Measurements from ENCODE around the gene PRKAG2.

The PRKAG2 gene

DNA sequence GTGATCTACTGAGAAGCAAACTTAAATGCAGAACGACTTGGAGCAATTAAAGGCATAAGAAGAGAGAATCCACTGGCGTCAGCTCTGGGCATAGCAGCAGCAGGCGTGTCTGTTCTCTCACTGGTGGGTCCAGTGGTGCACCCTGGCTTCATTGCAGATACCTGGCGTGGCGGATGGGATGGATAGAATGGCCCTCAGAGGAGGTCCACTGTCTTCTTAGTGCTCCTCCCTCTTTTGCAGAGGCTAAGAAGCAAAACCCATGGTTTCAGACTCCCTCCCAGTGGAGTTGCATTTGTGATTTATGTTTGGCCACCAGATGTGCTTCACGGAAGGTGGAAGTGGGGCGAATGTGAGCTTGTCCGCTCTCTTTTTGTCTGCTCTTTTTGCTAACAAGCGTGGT lies 28.4 kb upstream of the PRKAG2 start:
- H3K27me3 Mint-ChIP-seq, result peaks cover 5% of the 10 kb centered on the region
- peaks cover 1% of the 10 kb centered on the region for H3K36me3 Mint-ChIP-seq
- H3K4me1 Mint-ChIP-seq, result no peaks in the 10 kb centered on the region
- no peak overlapping the region for H3K27ac Mint-ChIP-seq
- no peak overlapping the region for H3K4me3 Mint-ChIP-seq
- H3K9me3 Mint-ChIP-seq, result no peaks in the 10 kb centered on the region

DNA sequence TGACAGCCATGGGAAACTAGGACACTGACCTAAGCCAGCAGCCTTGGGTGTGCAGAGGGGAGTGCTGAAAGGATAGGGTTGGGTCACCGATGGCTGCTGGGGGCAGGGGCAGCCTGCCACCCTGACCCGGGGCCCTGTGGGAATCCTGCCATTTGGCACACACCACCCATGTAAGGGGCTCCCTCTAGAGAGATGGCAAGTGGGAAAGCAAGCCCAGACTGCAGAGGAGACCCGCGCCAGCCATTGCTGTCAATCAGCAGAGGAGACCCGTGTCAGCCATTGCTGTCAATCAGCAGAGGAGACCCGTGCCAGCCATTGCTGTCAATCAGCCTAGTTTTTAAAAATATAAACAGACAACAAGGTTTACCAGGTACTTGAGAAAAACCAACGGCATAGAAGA lies 27.4 kb upstream of the PRKAG2 start:
- H3K27ac Mint-ChIP-seq, result no peak overlapping the region
- peaks cover 1% of the 10 kb centered on the region for H3K36me3 Mint-ChIP-seq
- peaks cover 12% of the 10 kb centered on the region for H3K27me3 Mint-ChIP-seq
- H3K4me3 Mint-ChIP-seq, result no peak overlapping the region
- H3K9me3 Mint-ChIP-seq, result no peaks in the 10 kb centered on the region
- no peaks in the 10 kb centered on the region for H3K4me1 Mint-ChIP-seq

DNA sequence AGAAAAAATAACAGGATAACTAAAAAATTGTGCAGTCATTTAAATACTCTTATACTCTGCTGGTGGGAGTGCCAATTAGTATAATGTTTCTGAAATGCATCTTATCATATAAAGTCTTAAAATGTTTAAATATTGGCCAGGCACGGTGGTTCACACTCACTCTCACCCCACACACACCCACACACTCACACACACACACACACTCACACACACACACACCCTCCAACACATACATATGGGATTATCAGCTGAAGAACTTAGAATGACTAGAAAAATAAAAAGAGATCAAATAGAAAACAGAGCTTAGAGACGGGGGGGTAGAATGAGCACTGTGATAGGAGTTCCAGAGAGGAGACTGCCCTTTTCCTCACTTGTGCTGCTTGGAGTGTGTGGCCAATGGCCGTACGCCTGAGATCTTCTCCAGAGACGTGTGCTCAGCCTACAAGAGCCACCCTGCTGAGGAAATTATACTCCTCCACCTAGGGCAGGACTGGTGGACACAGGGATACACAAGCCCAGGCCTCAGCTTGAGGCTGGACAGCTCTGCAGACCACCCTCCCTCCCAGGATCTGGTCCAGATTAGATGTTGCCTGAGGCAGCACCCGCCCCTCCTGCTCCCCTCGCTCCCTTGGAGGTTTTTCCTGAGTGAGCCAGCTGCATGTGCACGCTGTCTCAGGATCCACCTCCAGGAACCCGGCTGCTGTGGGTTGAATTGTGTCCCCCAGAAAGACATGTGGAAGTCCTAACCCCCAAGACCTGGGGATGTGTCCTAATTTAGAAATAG lies 26.5 kb upstream of the PRKAG2 start:
- Mint-ChIP-seq H3K27ac (no peak overlapping the region), H3K4me3 (no peak overlapping the region), H3K27me3 (peaks cover 12% of the 10 kb centered on the region)

DNA sequence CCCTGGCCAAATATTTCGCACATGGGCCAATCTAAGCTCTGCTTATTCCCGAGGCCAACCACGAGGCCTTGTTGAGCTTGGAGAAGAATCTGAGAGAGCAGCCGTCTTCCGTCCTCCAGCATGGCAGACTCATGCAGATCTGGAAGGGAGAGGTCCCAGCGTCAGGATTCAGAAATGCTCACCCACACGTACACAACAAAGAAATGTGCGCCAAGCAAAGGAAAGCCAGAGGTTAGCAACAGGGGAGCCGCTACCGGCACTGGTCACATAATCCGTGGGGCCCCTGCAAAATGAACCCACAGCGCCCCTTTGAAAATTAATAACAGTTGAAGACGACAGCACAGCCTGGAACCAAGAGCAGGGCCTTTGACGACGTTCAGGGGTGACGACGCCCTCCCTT lies 25.4 kb upstream of the PRKAG2 start:
- Mint-ChIP-seq H3K27ac (no peak overlapping the region), H3K27me3 (peaks cover 12% of the 10 kb centered on the region), H3K9me3 (no peaks in the 10 kb centered on the region), H3K4me3 (no peak overlapping the region), H3K4me1 (no peaks in the 10 kb centered on the region), H3K36me3 (no peaks in the 10 kb centered on the region)

More for the DNA sequence above, 26.5 kb upstream of the PRKAG2 start:
- Mint-ChIP-seq H3K9me3 (no peaks in the 10 kb centered on the region), H3K4me1 (no peaks in the 10 kb centered on the region), H3K36me3 (peaks cover 1% of the 10 kb centered on the region)

DNA sequence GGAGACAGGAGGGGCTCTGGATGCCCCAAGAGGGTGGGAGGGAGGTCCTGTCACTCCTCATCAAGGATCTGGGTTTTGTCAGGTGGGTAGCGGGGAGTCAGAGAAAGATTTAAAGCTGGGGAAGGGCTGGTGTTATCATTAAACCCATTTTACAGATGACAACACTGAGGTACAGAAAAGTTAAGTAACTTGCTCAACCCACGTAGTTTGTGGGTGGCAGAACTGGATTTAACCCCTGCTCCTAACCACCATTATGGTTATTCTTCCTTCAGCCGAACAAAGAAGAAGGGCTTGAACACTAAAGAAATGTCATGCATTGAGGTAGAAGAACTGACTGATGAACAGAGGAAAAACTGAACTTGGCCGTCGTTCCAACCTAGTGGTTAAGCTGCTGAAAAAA lies 24.9 kb upstream of the PRKAG2 start:
- Mint-ChIP-seq H3K4me3 (no peak overlapping the region), H3K27me3 (peaks cover 12% of the 10 kb centered on the region)

DNA sequence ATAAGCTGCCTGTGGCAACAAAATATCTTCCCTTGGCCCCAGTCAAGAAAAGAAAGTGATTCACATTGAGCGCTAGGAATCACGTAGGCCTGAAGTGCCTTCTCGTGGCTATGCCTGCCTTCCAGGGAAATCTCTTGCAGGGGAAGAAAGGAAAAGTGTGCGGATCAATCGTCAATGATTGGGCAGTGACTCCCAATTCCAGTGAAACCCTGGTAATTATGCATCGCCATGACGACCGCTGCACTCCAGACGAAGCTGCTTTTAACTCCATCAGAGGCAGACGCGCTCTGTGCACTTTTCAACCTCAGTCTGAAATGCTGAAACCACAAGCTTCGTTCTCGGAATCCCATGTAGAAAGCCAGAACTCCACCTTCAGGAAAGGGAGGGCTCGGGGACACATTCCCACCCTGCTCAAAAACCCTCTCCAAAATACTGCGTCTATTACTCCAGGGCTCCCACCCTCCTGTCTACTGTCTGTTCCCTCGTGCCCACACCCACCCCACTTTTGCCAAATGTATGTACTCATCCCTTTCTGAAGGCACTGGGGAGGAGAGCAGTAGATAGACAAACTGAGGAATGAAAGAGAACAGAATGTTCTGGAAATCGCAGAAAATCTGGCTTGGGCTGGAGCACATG lies 24.2 kb upstream of the PRKAG2 start:
- H3K9me3 Mint-ChIP-seq, result no peaks in the 10 kb centered on the region
- H3K27ac Mint-ChIP-seq, result no peak overlapping the region
- H3K4me3 Mint-ChIP-seq, result no peak overlapping the region
- no peaks in the 10 kb centered on the region for H3K4me1 Mint-ChIP-seq
- H3K36me3 Mint-ChIP-seq, result no peaks in the 10 kb centered on the region
- peaks cover 10% of the 10 kb centered on the region for H3K27me3 Mint-ChIP-seq

More for the DNA sequence above, 24.9 kb upstream of the PRKAG2 start:
- H3K36me3 Mint-ChIP-seq, result no peaks in the 10 kb centered on the region
- H3K9me3 Mint-ChIP-seq, result no peaks in the 10 kb centered on the region
- no peaks in the 10 kb centered on the region for H3K4me1 Mint-ChIP-seq
- no peak overlapping the region for H3K27ac Mint-ChIP-seq

DNA sequence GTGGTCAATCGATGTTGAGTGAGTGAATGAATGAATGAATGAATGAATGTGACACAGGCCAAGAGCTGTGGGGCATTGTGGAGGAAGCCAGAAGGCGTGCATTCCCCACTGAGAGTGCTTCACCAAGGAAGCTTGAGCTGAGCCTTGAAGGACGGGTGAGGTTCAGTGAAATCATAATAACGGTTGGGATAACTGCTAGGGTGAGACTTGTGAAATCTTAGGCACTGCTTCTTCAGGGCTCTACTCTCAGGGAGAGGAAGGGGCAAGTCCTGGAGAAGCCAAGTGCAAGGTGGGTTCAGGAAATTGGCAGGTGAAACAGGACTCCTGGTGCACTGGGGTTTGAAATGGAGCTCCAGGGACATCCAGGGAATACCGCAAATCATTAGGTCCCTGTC lies 23.7 kb upstream of the PRKAG2 start:
- H3K27ac Mint-ChIP-seq, result no peak overlapping the region
- peaks cover 10% of the 10 kb centered on the region for H3K27me3 Mint-ChIP-seq
- no peak overlapping the region for H3K4me3 Mint-ChIP-seq
- H3K36me3 Mint-ChIP-seq, result no peaks in the 10 kb centered on the region
- H3K4me1 Mint-ChIP-seq, result no peaks in the 10 kb centered on the region
- no peaks in the 10 kb centered on the region for H3K9me3 Mint-ChIP-seq

DNA sequence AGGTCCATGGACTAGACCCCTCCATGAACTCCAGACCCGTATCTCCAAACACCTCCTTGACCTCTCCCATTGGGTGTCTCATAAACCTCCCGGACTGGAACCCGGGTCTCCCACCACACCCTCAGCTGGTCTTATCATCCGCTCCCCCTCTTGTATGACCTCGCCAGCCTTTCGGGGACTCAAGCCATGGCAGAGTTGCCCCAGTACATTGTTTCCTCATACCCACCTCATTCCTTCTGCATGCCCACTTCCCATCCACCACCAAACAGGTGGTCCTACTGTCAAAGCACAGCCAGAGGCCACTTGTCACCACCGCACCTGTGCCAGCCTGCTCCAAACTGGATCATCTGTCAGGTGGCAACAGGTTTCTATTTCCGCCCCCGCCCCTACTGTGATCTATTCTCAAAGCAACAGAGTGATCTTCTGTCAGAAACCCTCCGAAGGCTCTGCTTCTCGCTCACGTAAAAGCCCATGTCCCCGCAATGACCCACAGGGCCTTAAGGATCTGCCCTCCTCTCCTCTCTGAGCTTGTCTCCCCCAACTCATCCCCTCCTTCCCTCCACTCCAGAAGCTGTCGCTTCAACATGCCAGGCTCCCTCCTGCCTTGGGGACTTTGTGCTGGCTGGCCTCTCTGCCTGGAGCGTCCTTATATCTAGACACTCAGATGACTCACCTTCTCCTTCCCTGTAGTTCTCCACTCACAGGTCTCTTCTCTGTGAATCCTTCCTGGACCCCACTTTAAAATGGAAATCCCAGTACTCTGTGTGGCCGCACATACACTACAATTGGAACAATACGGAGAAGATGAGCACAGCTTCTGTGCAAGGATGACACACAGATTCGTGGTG lies 22.8 kb upstream of the PRKAG2 start:
- H3K4me3 Mint-ChIP-seq, result no peak overlapping the region
- peaks cover 10% of the 10 kb centered on the region for H3K27me3 Mint-ChIP-seq
- no peaks in the 10 kb centered on the region for H3K36me3 Mint-ChIP-seq
- H3K9me3 Mint-ChIP-seq, result no peaks in the 10 kb centered on the region
- H3K4me1 Mint-ChIP-seq, result no peaks in the 10 kb centered on the region
- no peak overlapping the region for H3K27ac Mint-ChIP-seq

DNA sequence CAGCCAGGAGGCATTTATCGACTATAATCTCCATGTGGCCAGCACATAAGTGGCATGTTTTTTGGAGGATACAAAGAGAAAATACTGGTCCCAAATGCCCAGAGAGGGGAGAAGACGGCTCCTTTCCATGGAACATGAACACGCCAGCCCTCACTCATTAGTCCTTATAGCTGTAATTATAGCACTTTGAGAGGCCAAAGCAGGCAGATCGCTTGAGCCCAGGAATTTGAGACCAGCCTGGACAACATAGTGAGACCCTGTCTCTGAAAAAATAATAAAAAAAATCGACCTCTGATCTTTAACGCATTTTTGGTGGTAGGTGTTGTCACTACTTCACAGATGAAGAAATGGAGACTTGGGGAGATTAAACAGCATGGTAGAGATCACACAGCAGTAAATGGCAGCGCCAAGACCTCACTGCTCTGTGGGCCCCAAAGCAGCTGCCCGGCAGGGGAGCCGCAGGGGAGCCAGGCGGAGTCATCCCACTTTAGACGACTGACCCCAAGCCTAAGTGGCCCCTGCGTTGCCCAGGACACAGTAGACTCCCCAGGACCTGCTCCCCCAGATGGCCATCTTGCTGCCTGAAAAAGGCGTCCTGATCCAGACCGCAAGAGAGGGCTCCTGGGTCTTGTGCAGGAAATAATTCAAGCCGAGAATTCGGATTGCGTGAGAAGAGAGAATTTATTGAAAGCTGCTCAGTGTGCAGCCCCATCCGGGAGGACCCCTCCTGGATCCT lies 21.2 kb upstream of the PRKAG2 start:
- no peaks in the 10 kb centered on the region for H3K9me3 Mint-ChIP-seq
- no peak overlapping the region for H3K27ac Mint-ChIP-seq
- H3K4me1 Mint-ChIP-seq, result no peaks in the 10 kb centered on the region
- no peak overlapping the region for H3K4me3 Mint-ChIP-seq
- no peaks in the 10 kb centered on the region for H3K36me3 Mint-ChIP-seq
- H3K27me3 Mint-ChIP-seq, result peaks cover 6% of the 10 kb centered on the region

DNA sequence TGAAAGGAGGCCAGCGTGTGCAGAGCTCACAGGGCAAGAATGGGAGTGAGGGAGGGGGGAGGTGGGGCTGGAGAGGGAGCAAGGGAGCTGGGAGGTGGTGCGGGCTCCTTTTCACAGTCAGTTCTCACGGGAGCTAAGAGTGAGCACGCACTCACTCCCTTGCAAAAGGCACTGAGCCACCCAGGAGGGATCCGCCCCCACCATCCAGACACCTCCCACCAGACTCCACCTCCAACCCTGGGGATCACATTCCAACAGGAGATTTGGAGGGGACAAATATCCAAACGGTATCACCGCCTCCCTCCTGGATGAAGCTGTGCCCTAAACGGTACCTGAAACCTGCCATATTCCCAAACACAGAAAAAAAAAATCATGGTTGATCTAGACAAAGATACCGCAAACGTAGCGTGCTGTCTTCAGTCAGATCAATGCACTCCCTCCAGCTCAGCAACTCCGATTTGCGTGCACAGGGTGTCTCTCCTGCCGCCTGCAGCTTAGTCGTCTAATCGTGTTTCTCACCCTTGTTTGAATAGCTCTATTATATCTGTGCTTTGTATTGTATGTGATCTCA lies 20.3 kb upstream of the PRKAG2 start:
- H3K36me3 Mint-ChIP-seq, result no peaks in the 10 kb centered on the region
- H3K4me1 Mint-ChIP-seq, result no peaks in the 10 kb centered on the region
- no peak overlapping the region for H3K27ac Mint-ChIP-seq
- H3K4me3 Mint-ChIP-seq, result no peak overlapping the region
- peaks cover 6% of the 10 kb centered on the region for H3K27me3 Mint-ChIP-seq
- no peaks in the 10 kb centered on the region for H3K9me3 Mint-ChIP-seq

DNA sequence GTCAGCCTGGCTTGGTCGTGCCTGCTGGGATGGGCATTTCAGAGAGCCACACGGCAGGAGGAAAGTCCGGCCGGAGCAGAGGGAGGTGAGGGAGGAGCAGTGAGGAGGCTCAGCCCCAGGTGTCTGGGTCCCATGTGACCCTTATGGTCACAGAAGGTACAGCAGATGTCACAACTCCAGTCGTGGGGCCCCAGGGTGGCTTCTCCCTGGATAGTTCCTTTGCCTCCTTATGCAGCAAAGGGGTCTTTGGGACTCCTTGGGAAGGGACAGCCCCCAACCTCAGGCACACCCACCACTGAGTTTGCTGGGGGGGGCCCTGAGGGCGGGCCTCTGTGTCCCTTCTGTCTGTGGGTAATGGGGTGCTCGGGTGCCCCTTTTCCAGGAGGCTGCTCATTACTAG lies 19.6 kb upstream of the PRKAG2 start:
- Mint-ChIP-seq H3K9me3 (no peaks in the 10 kb centered on the region), H3K27ac (no peak overlapping the region), H3K27me3 (peaks cover 7% of the 10 kb centered on the region), H3K4me1 (no peaks in the 10 kb centered on the region), H3K4me3 (no peak overlapping the region), H3K36me3 (no peaks in the 10 kb centered on the region)

DNA sequence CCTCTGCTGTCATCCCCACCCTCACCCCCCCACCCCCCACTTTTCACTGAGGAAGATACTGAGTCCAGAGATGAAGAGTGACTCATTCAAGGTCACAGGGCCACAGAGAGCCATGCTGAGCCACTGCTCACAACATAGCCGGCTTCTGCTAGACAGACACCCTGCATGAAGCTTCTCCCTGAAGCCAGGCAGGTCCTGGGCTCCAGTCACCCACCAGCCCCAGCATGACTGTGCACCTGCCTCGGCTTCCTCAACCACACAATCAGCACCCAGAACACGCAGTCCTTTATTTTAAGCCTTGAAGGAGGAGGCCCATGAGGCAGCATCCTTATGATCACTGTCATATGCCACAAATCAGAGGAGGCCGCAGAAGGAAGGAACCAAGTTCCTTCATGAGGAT lies 19.2 kb upstream of the PRKAG2 start:
- H3K9me3 Mint-ChIP-seq, result no peaks in the 10 kb centered on the region
- peaks cover 8% of the 10 kb centered on the region for H3K27me3 Mint-ChIP-seq
- H3K4me1 Mint-ChIP-seq, result no peaks in the 10 kb centered on the region
- no peaks in the 10 kb centered on the region for H3K36me3 Mint-ChIP-seq
- H3K4me3 Mint-ChIP-seq, result no peak overlapping the region
- no peak overlapping the region for H3K27ac Mint-ChIP-seq

DNA sequence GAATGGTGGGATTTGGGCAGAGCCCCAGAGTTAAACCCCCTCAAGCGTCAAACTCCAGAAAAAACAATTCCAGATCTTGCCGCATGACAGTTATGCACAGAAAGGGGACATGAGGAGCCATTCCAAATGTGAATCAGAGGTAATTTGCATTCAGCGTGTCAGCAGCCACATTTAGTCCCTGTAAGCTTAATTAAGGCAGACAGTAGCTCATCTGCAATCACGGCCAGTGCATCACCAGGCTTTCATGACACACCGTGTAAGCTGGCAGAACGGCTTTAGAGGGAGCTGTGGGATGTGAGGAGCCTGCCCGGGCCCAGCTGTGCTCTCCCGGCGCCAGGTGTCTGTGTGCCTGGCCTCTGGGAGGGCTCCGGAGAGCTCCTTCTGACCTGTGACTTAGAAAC lies 18.7 kb upstream of the PRKAG2 start:
- no peaks in the 10 kb centered on the region for H3K9me3 Mint-ChIP-seq
- H3K27ac Mint-ChIP-seq, result no peak overlapping the region
- H3K27me3 Mint-ChIP-seq, result peaks cover 8% of the 10 kb centered on the region

DNA sequence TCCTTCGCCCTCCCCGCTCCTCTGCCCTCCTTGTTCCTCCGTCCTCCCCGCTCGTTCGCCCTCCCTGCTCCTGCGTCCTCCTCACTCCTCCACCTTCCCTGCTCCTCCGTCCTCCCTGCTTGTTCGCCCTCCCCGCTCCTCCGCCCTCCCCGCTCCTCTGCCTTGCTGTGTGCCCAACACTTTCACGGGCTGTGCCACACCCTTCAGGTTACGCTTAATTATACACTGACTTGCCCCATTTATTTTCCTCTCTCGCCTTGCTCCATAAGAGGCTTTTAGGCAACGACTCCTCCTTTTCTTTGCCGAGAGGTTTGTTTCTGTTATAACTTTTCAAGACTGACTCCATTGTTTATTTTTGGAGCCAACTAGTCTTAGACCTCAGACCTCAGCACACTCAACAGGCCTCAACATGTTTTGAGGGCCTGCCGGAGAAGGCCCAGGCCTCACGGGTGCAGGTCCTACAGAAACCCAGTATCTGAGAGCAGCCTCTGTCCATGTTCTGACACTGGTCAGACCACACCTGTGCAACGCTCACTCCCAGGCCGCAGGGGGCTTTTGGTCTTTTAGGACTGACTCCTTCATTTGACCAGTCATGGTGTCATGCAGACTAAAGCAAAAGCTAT lies 18.2 kb upstream of the PRKAG2 start:
- peaks cover 8% of the 10 kb centered on the region for H3K27me3 Mint-ChIP-seq

More for the DNA sequence above, 18.7 kb upstream of the PRKAG2 start:
- H3K4me1 Mint-ChIP-seq, result no peaks in the 10 kb centered on the region
- H3K36me3 Mint-ChIP-seq, result no peaks in the 10 kb centered on the region
- no peak overlapping the region for H3K4me3 Mint-ChIP-seq

More for the DNA sequence above, 18.2 kb upstream of the PRKAG2 start:
- Mint-ChIP-seq H3K9me3 (no peaks in the 10 kb centered on the region), H3K4me1 (no peaks in the 10 kb centered on the region), H3K4me3 (no peak overlapping the region), H3K27ac (no peak overlapping the region), H3K36me3 (no peaks in the 10 kb centered on the region)

All from activated naive CD4-positive, alpha-beta T cell treated with anti-CD3 and anti-CD28 coated beads, Interleukin-2, amount 50 U/mL, for 24 hours (primary cell).